ENCODE measurements around the gene HK1.

- no peak for TF ChIP-seq CTCF (IDR thresholded peaks at IDR 0.05; ENCODE audit: low read depth, low read length)
- TF ChIP-seq EZH2phosphoT487 (IDR thresholded peaks at IDR 0.05; ENCODE audit: low read depth): no peak
These were observed 115.7 kb downstream of the HK1 start for GRCh38 chr10:69394020-69394419.
